ENCODE measurements around the gene PRICKLE2.

Gene PRICKLE2

DNA sequence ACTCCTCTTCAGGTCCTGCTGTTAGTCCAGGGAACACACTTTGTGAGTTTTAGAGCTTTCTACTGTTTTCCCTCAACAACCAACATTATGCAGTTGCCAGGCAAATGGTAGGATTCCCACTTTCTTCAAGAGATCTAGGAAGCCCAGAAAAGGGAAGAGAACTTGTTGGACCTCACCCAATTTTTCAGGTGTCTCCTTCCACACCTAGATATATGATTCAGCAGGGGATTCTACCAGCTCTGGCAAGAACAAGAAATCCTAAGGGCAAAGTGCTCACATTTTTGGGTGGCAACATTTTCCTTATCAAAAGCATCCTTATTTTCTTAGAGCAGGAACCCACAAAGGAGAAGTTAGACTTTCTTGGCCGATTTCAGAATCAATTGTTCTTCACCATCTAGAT lies 57.4 kb downstream of the PRICKLE2 start:
- Histone ChIP-seq H2BK12ac (ENCODE audit: low read length) (no peak overlapping the region), H4K12ac (ENCODE audit: low read depth, low read length) (no peak overlapping the region), H3K79me2 (ENCODE audit: control insufficient read depth, insufficient read depth, low read length, poor library complexity) (peaks cover 2% of the 10 kb centered on the region), H2AFZ (ENCODE audit: insufficient read depth, low read length, poor library complexity) (no peak overlapping the region), H3K18ac (ENCODE audit: low read length) (no peak overlapping the region), H3K27me3 (ENCODE audit: insufficient read depth, low read length) (no peaks in the 10 kb centered on the region), H3K4me3 (ENCODE audit: low read depth, low read length) (no peak overlapping the region), H3K4me1 (ENCODE audit: control insufficient read depth in 1 of 2, insufficient read depth in 2 of 2, low read length in 2 of 2) (peaks cover 0 to 6% of the 10 kb centered on the region in 2 experiments), H4K91ac (ENCODE audit: low read depth, low read length) (no peak overlapping the region), H3K4me2 (ENCODE audit: low read length) (no peak overlapping the region), H3K27ac (ENCODE audit: low read depth, low read length) (no peak overlapping the region), H3K9ac (ENCODE audit: low read length) (no peak overlapping the region), H3K14ac (ENCODE audit: low read length) (no peak overlapping the region), H3K4ac (ENCODE audit: low read depth, low read length) (no peak overlapping the region), H3K23ac (ENCODE audit: low read length) (no peak overlapping the region), H3K36me3 (ENCODE audit: control insufficient read depth in 1 of 2, insufficient read depth in 2 of 2, low read length in 2 of 2) (peaks cover 7 to 13% of the 10 kb centered on the region in 2 experiments), H2BK5ac (ENCODE audit: low read depth, low read length, poor library complexity) (no peak overlapping the region), H3K79me1 (ENCODE audit: low read length) (peaks cover 7% of the 10 kb centered on the region), H3K9me3 (ENCODE audit: insufficient read depth, low read depth, low read length) (no peaks in the 10 kb centered on the region), H4K8ac (ENCODE audit: low read depth, low read length) (no peak overlapping the region), H2AK5ac (ENCODE audit: low read length) (no peak overlapping the region), H2BK120ac (ENCODE audit: insufficient read depth, low read length, poor library complexity) (no peak overlapping the region)
- DNase-seq: no peak
- WGBS (ENCODE audit: extremely low coverage, insufficient coverage, insufficient read length): no CpG with 5 or more reads among the region's 1 CpG

GRCh38 chr3:64167351-64167750 lies 57.9 kb downstream of the PRICKLE2 start:
- Histone ChIP-seq H4K91ac (ENCODE audit: low read depth, low read length) (no peak overlapping the region), H3K36me3 (ENCODE audit: control insufficient read depth in 1 of 2, insufficient read depth in 2 of 2, low read length in 2 of 2) (peaks cover 7 to 15% of the 10 kb centered on the region in 2 experiments), H2AK5ac (ENCODE audit: low read length) (no peak overlapping the region), H3K27me3 (ENCODE audit: insufficient read depth, low read length) (no peaks in the 10 kb centered on the region), H3K4ac (ENCODE audit: low read depth, low read length) (no peak overlapping the region), H3K4me1 (ENCODE audit: control insufficient read depth in 1 of 2, insufficient read depth in 2 of 2, low read length in 2 of 2) (peaks cover 0 to 6% of the 10 kb centered on the region in 2 experiments), H3K9me3 (ENCODE audit: insufficient read depth, low read depth, low read length) (no peaks in the 10 kb centered on the region), H3K4me3 (ENCODE audit: low read depth, low read length) (no peak overlapping the region), H3K4me2 (ENCODE audit: low read length) (no peak overlapping the region), H4K12ac (ENCODE audit: low read depth, low read length) (no peak overlapping the region), H2AFZ (ENCODE audit: insufficient read depth, low read length, poor library complexity) (no peak overlapping the region), H3K79me1 (ENCODE audit: low read length) (peaks cover 7% of the 10 kb centered on the region), H3K23ac (ENCODE audit: low read length) (no peak overlapping the region), H3K14ac (ENCODE audit: low read length) (no peak overlapping the region), H2BK5ac (ENCODE audit: low read depth, low read length, poor library complexity) (no peak overlapping the region), H3K9ac (ENCODE audit: low read length) (no peak overlapping the region), H2BK120ac (ENCODE audit: insufficient read depth, low read length, poor library complexity) (no peak overlapping the region), H4K8ac (ENCODE audit: low read depth, low read length) (no peak overlapping the region), H2BK12ac (ENCODE audit: low read length) (no peak overlapping the region), H3K79me2 (ENCODE audit: control insufficient read depth, insufficient read depth, low read length, poor library complexity) (peaks cover 2% of the 10 kb centered on the region), H3K18ac (ENCODE audit: low read length) (no peak overlapping the region), H3K27ac (ENCODE audit: low read depth, low read length) (no peak overlapping the region)
- WGBS (ENCODE audit: extremely low coverage, insufficient coverage, insufficient read length): no CpG with 5 or more reads among the region's 4 CpGs
- no peak for DNase-seq

DNA sequence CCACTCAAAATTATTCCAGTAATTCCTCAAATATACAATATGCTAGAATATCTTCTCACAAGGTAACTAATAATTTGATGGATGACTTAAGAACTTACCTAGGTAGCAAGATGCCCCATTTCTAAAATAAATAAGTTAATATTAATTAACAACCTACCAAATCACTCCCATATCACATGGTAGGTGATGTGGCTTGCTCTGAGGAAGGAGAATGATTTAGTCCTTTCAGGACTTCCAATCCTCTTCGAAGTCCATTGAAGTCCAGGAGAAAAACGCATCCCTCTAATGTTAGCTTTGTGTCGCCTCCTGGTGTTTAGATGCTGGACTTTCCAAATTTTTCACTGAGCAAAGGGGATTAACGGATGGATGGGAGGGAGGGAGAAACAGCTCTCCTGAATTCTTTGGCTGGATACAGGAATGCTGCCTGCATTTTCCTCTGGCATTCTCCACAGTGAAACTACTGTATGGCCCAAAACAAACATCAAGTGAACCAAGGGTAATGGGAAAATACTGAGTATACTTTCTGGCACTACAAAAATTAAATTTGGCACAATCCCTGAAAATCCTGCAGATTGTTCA lies 58.6 kb downstream of the PRICKLE2 start:
- Histone ChIP-seq H3K27ac (ENCODE audit: low read depth, low read length) (no peak overlapping the region), H2AFZ (ENCODE audit: insufficient read depth, low read length, poor library complexity) (no peak overlapping the region), H2AK5ac (ENCODE audit: low read length) (no peak overlapping the region), H3K23ac (ENCODE audit: low read length) (no peak overlapping the region), H3K79me2 (ENCODE audit: control insufficient read depth, insufficient read depth, low read length, poor library complexity) (peaks cover 2% of the 10 kb centered on the region), H3K27me3 (ENCODE audit: insufficient read depth, low read length) (no peaks in the 10 kb centered on the region), H3K9ac (ENCODE audit: low read length) (no peak overlapping the region), H3K9me3 (ENCODE audit: insufficient read depth, low read depth, low read length) (no peaks in the 10 kb centered on the region), H2BK120ac (ENCODE audit: insufficient read depth, low read length, poor library complexity) (no peak overlapping the region), H4K8ac (ENCODE audit: low read depth, low read length) (no peak overlapping the region), H3K4me3 (ENCODE audit: low read depth, low read length) (no peak overlapping the region), H2BK12ac (ENCODE audit: low read length) (no peak overlapping the region), H2BK5ac (ENCODE audit: low read depth, low read length, poor library complexity) (no peak overlapping the region), H3K4ac (ENCODE audit: low read depth, low read length) (no peak overlapping the region), H4K91ac (ENCODE audit: low read depth, low read length) (no peak overlapping the region), H3K79me1 (ENCODE audit: low read length) (peaks cover 7% of the 10 kb centered on the region), H3K36me3 (ENCODE audit: control insufficient read depth in 1 of 2, insufficient read depth in 2 of 2, low read length in 2 of 2) (peaks cover 7 to 16% of the 10 kb centered on the region in 2 experiments), H3K4me1 (ENCODE audit: control insufficient read depth in 1 of 2, insufficient read depth in 2 of 2, low read length in 2 of 2) (peaks cover 0 to 6% of the 10 kb centered on the region in 2 experiments), H4K12ac (ENCODE audit: low read depth, low read length) (no peak overlapping the region), H3K18ac (ENCODE audit: low read length) (no peak overlapping the region), H3K14ac (ENCODE audit: low read length) (no peak overlapping the region), H3K4me2 (ENCODE audit: low read length) (no peak overlapping the region)
- peak; percentile 43 to 74 for DNase-seq
- WGBS (ENCODE audit: extremely low coverage, insufficient coverage, insufficient read length): no CpG with 5 or more reads among the region's 4 CpGs

- H4K12ac ChIP-seq (ENCODE audit: low read depth, low read length): no peak overlapping the region
- WGBS (ENCODE audit: extremely low coverage, insufficient coverage, insufficient read length): no CpG with 5 or more reads among the region's 2 CpGs
- no peak overlapping the region for H2BK12ac ChIP-seq (ENCODE audit: low read length)
- no peak overlapping the region for H3K4me3 ChIP-seq (ENCODE audit: low read depth, low read length)
- H2AK5ac ChIP-seq (ENCODE audit: low read length): no peak overlapping the region
- no peak overlapping the region for H4K91ac ChIP-seq (ENCODE audit: low read depth, low read length)
- H2AFZ ChIP-seq (ENCODE audit: insufficient read depth, low read length, poor library complexity): no peak overlapping the region
- peaks cover 7% of the 10 kb centered on the region for H3K79me1 ChIP-seq (ENCODE audit: low read length)
- no peak overlapping the region for H3K14ac ChIP-seq (ENCODE audit: low read length)
- H2BK120ac ChIP-seq (ENCODE audit: insufficient read depth, low read length, poor library complexity): no peak overlapping the region
- H3K27ac ChIP-seq (ENCODE audit: low read depth, low read length): no peak overlapping the region
- no peak overlapping the region for H3K4ac ChIP-seq (ENCODE audit: low read depth, low read length)
- no peak overlapping the region for H3K18ac ChIP-seq (ENCODE audit: low read length)
- H3K36me3 ChIP-seq (ENCODE audit: control insufficient read depth in 1 of 2, insufficient read depth in 2 of 2, low read length in 2 of 2): peaks cover 12 to 24% of the 10 kb centered on the region in 2 experiments
- H3K79me2 ChIP-seq (ENCODE audit: control insufficient read depth, insufficient read depth, low read length, poor library complexity): peaks cover 2% of the 10 kb centered on the region
- no peak overlapping the region for H2BK5ac ChIP-seq (ENCODE audit: low read depth, low read length, poor library complexity)
- peaks cover 0 to 6% of the 10 kb centered on the region in 2 experiments for H3K4me1 ChIP-seq (ENCODE audit: control insufficient read depth in 1 of 2, insufficient read depth in 2 of 2, low read length in 2 of 2)
- no peak overlapping the region for H3K4me2 ChIP-seq (ENCODE audit: low read length)
- no peak for DNase-seq
- H3K9me3 ChIP-seq (ENCODE audit: insufficient read depth, low read depth, low read length): no peaks in the 10 kb centered on the region
- no peaks in the 10 kb centered on the region for H3K27me3 ChIP-seq (ENCODE audit: insufficient read depth, low read length)
- H4K8ac ChIP-seq (ENCODE audit: low read depth, low read length): no peak overlapping the region
- no peak overlapping the region for H3K9ac ChIP-seq (ENCODE audit: low read length)
- no peak overlapping the region for H3K23ac ChIP-seq (ENCODE audit: low read length)
These were observed 60.9 kb downstream of the PRICKLE2 start for GRCh38 chr3:64164349-64164748.

Measured in trophoblast cell (in vitro differentiated cells and primary cell).